CD14-positive monocyte (primary cell): ENCODE results near the gene ZNF474. TPM values are rescaled to one million over a fixed set of nuclear protein-coding genes. Genes with fewer than 3 reads are reported as not detected.

ENCODE experiments used
- DNase-seq, 3 donors: peaks; one replicate each; pipeline ENCODE4 v3.0.0-alpha.2; 2011 to 2022
- H2AFZ ChIP-seq: 2 replicates; pipeline ENCODE4 v1.6.0; 2012; ENCODE audit warnings: mild to moderate bottlenecking, low read depth, low read length, inconsistent platforms; ENCODE audit not compliant: insufficient read depth, poor library complexity, severe bottlenecking
- H3K27ac ChIP-seq, 2 donors: 1 replicate in 1 of 2; 2 replicates in 1 of 2; pipeline ENCODE4 v1.5.1; 2012 to 2013; ENCODE audit warnings: low read length in 2 of 2, control low read depth in 1 of 2, inconsistent platforms in 1 of 2, low read depth in 1 of 2, mild to moderate bottlenecking in 1 of 2
- H3K27me3 ChIP-seq, 2 donors: one replicate each; pipeline versions ENCODE4 v1.6.0 to v1.6.1; 2011 to 2013; ENCODE audit warnings: low read length in 2 of 2; ENCODE audit not compliant: control insufficient read depth in 2 of 2, insufficient read depth in 2 of 2
- H3K36me3 ChIP-seq, 2 donors: replicated peaks in 1 of 2; 1 replicate in 1 of 2; 2 replicates in 1 of 2; pipeline versions ENCODE4 v1.5.1 to v1.6.1; 2012 to 2013; ENCODE audit warnings: low read length in 2 of 2, control low read depth in 1 of 2, inconsistent platforms in 1 of 2, mild to moderate bottlenecking in 1 of 2; ENCODE audit not compliant: insufficient read depth in 2 of 2, control insufficient read depth in 1 of 2
- H3K4me1 ChIP-seq, 2 donors: 1 replicate in 1 of 2; 2 replicates in 1 of 2; pipeline versions ENCODE4 v1.5.1 to v1.6.1; 2012 to 2013; ENCODE audit warnings: low read length in 2 of 2, control low read depth in 1 of 2, inconsistent platforms in 1 of 2, mild to moderate bottlenecking in 1 of 2, moderate library complexity in 1 of 2; ENCODE audit not compliant: insufficient read depth in 2 of 2, control insufficient read depth in 1 of 2
- H3K4me2 ChIP-seq: replicated peaks from 2 replicates; pipeline ENCODE3; 2012; ENCODE audit warnings: low read length, moderate library complexity, mild to moderate bottlenecking; ENCODE audit not compliant: poor library complexity, severe bottlenecking; ENCODE audit errors: extremely low read depth
- H3K4me3 ChIP-seq, 3 experiments: fragments of 200-600 bp in 1 of 3; sonication (generic) in 1 of 3; replicated peaks in 1 of 3; 1 replicate in 2 of 3; 2 replicates in 1 of 3; pipeline ENCODE4 v1.5.1; 2011 to 2013; ENCODE audit warnings: low read length in 3 of 3, mild to moderate bottlenecking in 3 of 3, control low read depth in 2 of 3, low read depth in 2 of 3, inconsistent platforms in 1 of 3, moderate library complexity in 1 of 3
- H3K79me2 ChIP-seq: 2 replicates; pipeline ENCODE4 v1.6.0; 2012; ENCODE audit warnings: mild to moderate bottlenecking, control low read depth, inconsistent platforms, low read length, moderate library complexity; ENCODE audit not compliant: insufficient read depth
- H3K9ac ChIP-seq: 2 replicates; pipeline ENCODE4 v1.6.0; 2017; ENCODE audit warnings: low read length, mild to moderate bottlenecking; ENCODE audit not compliant: insufficient read depth, poor library complexity, severe bottlenecking
- H3K9me3 ChIP-seq, 2 donors: replicated peaks in 1 of 2; 1 replicate in 1 of 2; 2 replicates in 1 of 2; pipeline versions ENCODE4 v1.5.1 to v1.6.1; 2012 to 2013; ENCODE audit warnings: low read length in 2 of 2, control low read depth in 1 of 2; ENCODE audit not compliant: control insufficient read depth in 1 of 2, insufficient read depth in 1 of 2
- H4K20me1 ChIP-seq: 2 replicates; pipeline ENCODE4 v1.6.0; 2012; ENCODE audit warnings: mild to moderate bottlenecking, low read length, control low read depth, moderate library complexity; ENCODE audit not compliant: insufficient read depth
- H3K27ac Mint-ChIP-seq, 7 donors: one replicate each; pipeline ENCODE4 v1.8.0; 2020; ENCODE audit warnings: mild to moderate bottlenecking in 7 of 7, mixed read lengths in 7 of 7, moderate library complexity in 6 of 7, inconsistent platforms in 2 of 7
- H3K27me3 Mint-ChIP-seq, 3 donors: one replicate each; pipeline ENCODE4 v1.8.0; 2021 to 2022; ENCODE audit warnings: low read depth in 3 of 3, mild to moderate bottlenecking in 3 of 3, mixed read lengths in 3 of 3, moderate library complexity in 3 of 3, inconsistent platforms in 1 of 3
- H3K36me3 Mint-ChIP-seq, 2 donors: one replicate each; pipeline ENCODE4 v1.8.0; 2020; ENCODE audit warnings: mixed read lengths in 2 of 2, inconsistent platforms in 1 of 2, mild to moderate bottlenecking in 1 of 2
- H3K4me1 Mint-ChIP-seq: one replicate; pipeline ENCODE4 v1.8.0; 2020; ENCODE audit warnings: mild to moderate bottlenecking, mixed read lengths
- H3K4me3 Mint-ChIP-seq, 2 donors: one replicate each; pipeline ENCODE4 v1.8.0; 2020; ENCODE audit warnings: mild to moderate bottlenecking in 2 of 2, mixed read lengths in 2 of 2, moderate library complexity in 1 of 2
- H3K9me3 Mint-ChIP-seq, 7 donors: one replicate each; pipeline ENCODE4 v1.8.0; 2020 to 2022; ENCODE audit warnings: mixed read lengths in 7 of 7, mild to moderate bottlenecking in 6 of 7, moderate library complexity in 6 of 7, inconsistent platforms in 2 of 7
- WGBS: methylation state at CpG from one replicate; pipeline ENCODE4 v1.1.5; 2013; ENCODE audit warnings: missing lambda C conversion rate; ENCODE audit not compliant: insufficient coverage; 5-methylcytosine and 5-hydroxymethylcytosine counted together
- intact Hi-C, 2 donors: fragments of 100-400 bp; cut with micrococcal nuclease; formaldehyde crosslinking; loops; one replicate each; pipeline versions ENCODE4 v1.15.0 to v1.15.1; 2023
- polyA plus RNA-seq, 3 donors: library from polyadenylated mRNA; depleted of rRNA in 1 of 3; unstranded in 2 of 3; stranded (reverse) in 1 of 3; fragments of 300-500 nt in 2 of 3; fragments of >200 nt in 1 of 3; fragmentation: Illumina TruSeq in 2 of 3; gene quantifications; 1 replicate in 2 of 3; 2 replicates in 1 of 3; pipeline ENCODE4 v1.2.3, GENCODE V29; 2012 to 2021
- TF ChIP-seq, protein P1 (sequence below): fragments of 200-600 bp; IDR thresholded peaks from one replicate; pipeline ENCODE4 v1.8.0; 2022; ENCODE audit warnings: antibody characterized with exemption, mild to moderate bottlenecking

Gene ZNF474
- polyA plus RNA-seq, 3 donors = 0.09 TPM; not detected in 2

DNA sequence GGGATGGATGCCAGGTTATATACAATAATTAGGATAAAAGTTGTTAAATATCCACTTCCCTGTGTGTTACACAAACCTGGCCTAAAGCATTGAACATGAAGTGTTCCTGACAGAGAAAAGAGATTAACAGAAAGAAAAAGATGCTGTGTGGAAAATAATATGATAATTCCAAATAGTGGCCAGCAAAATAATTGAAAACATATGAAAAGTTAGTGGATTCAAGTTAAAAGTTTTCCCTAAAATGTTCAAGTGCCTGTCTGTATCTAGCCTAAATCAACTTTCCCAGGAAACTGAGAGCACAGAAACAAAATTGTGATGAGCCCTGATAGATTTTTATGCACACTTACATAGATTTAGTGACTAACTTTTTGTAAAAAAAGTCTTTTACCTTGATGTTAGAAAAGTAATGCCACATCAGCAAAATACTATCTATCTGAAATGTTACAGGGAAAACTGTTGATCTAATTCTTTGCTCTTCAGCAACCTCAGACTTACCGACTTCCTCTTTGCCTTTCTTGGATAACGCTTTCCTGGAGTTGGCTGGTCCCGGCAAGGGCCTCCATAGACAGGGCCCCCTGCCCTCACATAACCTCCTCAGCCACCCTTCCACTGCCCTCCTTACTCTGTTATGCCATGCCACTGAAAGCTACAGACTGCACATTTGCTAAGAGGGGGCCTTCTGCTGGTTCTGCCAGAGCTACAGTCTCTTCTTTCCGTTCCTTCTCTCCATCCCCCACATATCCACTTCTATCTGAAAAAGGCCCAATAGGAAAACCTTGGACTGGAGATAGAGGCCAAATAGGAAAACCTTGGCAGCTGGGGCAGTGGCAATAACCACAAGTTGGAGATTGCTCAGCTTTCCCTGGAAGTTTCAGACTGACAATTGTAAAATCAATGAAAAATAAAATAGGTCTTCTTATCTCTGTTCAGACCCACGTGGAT, 44.4 kb downstream of the ZNF474 start:
- Histone ChIP-seq H3K9ac (no peak overlapping the region), H3K4me1 (no peaks in the 10 kb centered on the region), H3K4me3 (no peak overlapping the region), H4K20me1 (no peaks in the 10 kb centered on the region), H3K27me3 (no peaks in the 10 kb centered on the region), H3K9me3 (no peaks in the 10 kb centered on the region), H3K79me2 (no peaks in the 10 kb centered on the region), H3K4me2 (no peak overlapping the region), H3K36me3 (no peaks in the 10 kb centered on the region), H3K27ac (no peak overlapping the region), H2AFZ (no peak overlapping the region)
- Mint-ChIP-seq H3K4me1 (no peaks in the 10 kb centered on the region), H3K27me3 (no peaks in the 10 kb centered on the region), H3K9me3 (peaks cover 0 to 4% (median 0%) of the 10 kb centered on the region in 7 donors), H3K4me3 (no peak overlapping the region), H3K27ac (peak overlapping the region in 1 of 7 donors; percentile 1), H3K36me3 (no peaks in the 10 kb centered on the region)
- TF ChIP-seq, protein P1, sequence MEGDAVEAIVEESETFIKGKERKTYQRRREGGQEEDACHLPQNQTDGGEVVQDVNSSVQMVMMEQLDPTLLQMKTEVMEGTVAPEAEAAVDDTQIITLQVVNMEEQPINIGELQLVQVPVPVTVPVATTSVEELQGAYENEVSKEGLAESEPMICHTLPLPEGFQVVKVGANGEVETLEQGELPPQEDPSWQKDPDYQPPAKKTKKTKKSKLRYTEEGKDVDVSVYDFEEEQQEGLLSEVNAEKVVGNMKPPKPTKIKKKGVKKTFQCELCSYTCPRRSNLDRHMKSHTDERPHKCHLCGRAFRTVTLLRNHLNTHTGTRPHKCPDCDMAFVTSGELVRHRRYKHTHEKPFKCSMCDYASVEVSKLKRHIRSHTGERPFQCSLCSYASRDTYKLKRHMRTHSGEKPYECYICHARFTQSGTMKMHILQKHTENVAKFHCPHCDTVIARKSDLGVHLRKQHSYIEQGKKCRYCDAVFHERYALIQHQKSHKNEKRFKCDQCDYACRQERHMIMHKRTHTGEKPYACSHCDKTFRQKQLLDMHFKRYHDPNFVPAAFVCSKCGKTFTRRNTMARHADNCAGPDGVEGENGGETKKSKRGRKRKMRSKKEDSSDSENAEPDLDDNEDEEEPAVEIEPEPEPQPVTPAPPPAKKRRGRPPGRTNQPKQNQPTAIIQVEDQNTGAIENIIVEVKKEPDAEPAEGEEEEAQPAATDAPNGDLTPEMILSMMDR = no peak
- WGBS = 26% methylated on average over 4 of the region's 5 CpGs
- intact Hi-C loops = no loop called here
- DNase-seq = no peak

DNA sequence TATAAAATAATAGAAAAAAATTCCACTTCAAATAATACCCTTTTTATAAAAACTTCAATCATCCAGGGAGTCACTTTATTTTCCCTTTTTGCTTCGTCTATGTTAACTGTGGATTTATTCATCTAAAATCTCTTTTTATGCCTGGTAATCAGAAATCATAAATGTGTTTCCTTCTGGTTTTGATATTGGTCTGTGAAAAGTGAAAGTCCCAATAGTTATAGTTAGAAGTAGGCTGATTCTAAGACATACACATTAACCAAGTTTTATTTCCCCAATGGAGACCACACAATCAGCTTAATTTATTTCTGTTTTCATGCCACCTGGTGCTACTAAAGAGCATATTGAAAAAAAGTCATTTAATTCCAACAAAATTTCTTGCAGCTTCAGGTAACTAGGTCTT, 45.7 kb downstream of the ZNF474 start:
- no peak for DNase-seq
- no peak overlapping the region for H3K4me3 Mint-ChIP-seq
- TF ChIP-seq, protein P1 = no peak

More for the DNA sequence above, 45.7 kb downstream of the ZNF474 start:
- Histone ChIP-seq H3K36me3 (no peaks in the 10 kb centered on the region), H3K9ac (no peak overlapping the region), H3K4me1 (no peaks in the 10 kb centered on the region), H3K27ac (no peak overlapping the region), H3K9me3 (no peaks in the 10 kb centered on the region), H2AFZ (no peak overlapping the region), H3K4me2 (no peak overlapping the region), H3K79me2 (no peaks in the 10 kb centered on the region), H4K20me1 (no peaks in the 10 kb centered on the region), H3K4me3 (no peak overlapping the region), H3K27me3 (no peaks in the 10 kb centered on the region)
- Mint-ChIP-seq H3K27ac (no peak overlapping the region), H3K4me1 (no peaks in the 10 kb centered on the region), H3K36me3 (no peaks in the 10 kb centered on the region), H3K9me3 (peaks cover 0 to 6% (median 2%) of the 10 kb centered on the region in 7 donors), H3K27me3 (no peaks in the 10 kb centered on the region)
- intact Hi-C loops = no loop called here
- no CpG with 5 or more reads among the region's 1 CpG for WGBS
